HT1080 (cell line): ENCODE measurements around the gene RNGTT. TPM values are rescaled to one million over a fixed set of nuclear protein-coding genes. Genes with fewer than 3 reads are reported as not detected.
"Not testable (repeated sequence)": the region's sequence is repeated elsewhere in the genome, so short reads cannot be mapped to it uniquely, and the experiment has no call there.

Source experiments
- DNase-seq: peaks from one replicate; pipeline ENCODE4 v3.0.0-alpha.2; 2015; ENCODE audit warnings: low read depth
- total RNA-seq: library from RNA; depleted of rRNA; stranded (reverse); fragments of >200 nt; shearing (Covaris generic); gene quantifications from 2 replicates; pipeline ENCODE4 v1.2.3, GENCODE V29; 2014

The RNGTT gene
- total RNA-seq, 1 experiment from 2014 or later = 18.1 TPM

DNA sequence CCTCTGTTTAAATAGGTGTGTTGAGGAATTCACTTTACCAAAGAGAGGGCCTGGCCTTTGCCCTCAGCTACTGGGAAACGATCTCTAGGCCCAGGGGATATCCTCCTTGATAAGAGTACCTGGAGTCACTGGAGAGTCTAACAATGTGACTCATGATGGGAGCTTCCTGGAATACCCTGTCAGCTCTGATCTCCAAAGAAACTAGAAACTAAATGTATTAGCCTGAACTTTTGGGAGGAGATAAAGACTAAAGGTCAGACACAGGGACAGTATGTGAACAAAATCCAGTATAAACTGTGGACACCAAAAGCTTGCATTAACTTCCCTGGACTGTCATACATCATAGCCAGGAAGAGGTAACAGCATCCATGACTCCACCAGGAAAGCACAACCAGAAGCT lies 148.5 kb downstream of the RNGTT start:
- DNase-seq = peak; percentile 0

DNA sequence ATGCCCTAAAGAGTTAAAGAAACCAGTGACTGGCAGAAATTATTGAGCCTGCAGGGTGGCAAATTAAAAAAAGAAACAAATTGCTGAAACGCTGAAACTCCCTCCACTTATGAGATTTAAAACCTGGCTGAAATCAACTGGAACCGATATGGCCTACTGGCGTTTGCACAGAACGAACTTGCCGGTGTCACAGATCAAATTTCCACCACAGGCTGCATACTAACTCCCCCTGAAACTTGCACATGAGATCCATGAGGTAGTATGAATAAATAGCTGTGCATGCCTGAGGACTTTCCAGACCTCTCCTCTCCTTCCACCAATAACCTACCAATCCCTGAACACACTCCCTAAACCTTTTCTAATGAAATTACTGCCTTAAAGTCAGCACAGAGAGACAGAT lies 150.4 kb downstream of the RNGTT start:
- no peak for DNase-seq

DNA sequence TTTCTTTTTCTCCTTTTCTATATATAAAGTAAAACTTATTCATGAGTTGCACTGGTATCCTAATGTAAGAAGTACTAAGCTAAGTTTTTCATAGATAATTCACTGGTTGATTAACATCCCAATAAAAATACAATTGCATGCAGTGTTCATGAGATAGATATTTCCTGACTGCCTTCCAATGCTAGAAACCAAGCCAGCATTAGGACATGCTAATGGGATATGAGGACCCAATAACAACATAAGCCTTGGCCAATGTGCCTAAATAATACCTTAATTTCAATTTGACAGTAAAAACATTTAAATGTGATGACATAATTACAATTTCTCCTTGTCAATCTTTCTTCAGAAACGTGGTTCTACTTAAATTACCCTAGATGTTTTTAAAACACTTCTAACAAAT lies 152.7 kb downstream of the RNGTT start:
- DNase-seq = no peak

DNA sequence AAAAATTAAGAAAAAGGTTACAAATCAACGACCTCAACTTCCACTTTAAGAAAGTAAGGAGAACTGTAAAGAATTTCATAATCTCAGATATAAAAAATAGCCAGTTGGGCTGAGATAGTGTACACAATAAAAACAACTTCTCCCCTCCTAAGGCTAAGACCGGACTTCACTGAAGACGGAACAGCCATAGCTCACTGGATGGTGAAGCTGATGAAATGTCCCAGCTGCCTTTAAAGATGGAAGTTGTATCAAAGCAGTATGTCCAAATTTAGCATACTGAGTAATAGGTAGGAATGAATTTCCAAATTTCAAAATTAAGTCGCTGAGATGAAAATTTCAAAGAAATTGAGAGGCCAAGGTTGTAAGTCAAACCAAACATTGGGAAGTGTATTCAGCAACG lies 153.3 kb downstream of the RNGTT start:
- DNase-seq = no peak

DNA sequence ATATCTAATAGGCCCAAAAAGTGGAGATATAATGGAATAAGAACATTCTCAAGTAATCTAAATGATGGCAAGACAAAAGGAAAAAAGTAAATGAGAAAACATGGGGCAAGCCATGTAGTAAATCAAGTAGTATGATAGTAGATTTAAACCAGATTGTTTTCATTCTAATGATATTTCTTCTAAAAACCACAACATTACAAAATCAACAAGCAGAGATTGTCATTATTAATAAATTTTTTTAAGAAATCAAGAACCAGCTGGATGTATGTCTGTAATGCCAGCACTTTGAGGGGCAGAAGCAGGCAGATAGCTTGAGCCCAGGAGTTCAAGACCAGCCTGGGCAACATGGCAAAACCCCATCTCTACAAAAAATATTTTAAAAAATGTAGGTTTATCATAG lies 155.0 kb downstream of the RNGTT start:
- no peak for DNase-seq

DNA sequence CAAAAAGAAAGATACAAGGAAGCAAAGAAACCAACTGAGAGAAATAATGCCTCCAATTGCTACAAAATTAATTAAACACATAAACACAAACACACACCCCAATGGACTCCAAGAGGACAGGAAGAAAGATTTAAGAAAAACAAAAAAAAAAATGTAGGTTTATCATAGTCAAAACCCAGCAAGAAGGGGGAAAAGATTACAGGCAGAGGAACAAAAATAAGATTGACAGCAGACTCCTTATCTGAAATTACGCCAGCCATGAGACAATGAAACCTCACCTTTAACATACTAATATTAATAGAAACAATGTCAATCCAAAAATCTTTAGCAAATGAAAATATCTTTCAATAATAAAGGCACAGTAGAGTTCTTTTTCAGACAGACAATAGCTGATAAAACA lies 155.8 kb downstream of the RNGTT start:
- DNase-seq = no peak

DNA sequence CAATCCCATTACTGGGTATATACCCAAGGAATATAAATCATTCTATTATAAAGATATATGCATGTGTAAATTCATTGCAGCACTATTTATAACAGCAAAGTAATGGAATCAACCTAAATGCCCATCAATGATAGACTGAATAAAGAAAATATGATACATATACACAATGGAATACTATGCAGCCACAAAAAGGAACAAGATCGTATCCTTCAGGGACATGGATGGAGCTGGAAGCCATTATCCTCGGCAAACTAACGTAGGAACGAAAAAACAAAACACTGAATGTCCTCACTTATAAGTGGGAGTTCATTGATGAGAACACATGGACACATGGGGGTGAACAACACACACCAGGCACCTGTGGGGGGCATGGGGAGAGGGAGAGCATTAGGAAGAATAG lies 156.7 kb downstream of the RNGTT start:
- DNase-seq = no peak

DNA sequence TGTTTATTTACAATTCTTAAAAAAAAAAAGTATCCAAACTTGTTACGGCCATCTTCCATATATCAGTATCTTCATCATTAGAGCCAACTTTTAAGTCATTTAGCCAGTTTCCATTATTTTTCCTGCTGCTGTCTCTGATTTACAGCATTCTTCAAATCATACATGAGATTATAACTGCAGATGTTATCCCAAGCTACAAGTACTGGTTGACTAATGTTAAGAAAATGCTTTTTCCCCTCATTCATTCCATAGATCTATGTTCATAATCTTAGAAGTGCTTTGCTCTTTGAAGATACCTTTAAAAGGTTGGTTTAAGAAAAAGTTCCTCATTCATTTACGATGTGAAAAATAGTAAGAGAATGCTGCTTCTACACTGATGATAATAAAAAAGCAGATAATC lies 158.7 kb downstream of the RNGTT start:
- DNase-seq = no peak

DNA sequence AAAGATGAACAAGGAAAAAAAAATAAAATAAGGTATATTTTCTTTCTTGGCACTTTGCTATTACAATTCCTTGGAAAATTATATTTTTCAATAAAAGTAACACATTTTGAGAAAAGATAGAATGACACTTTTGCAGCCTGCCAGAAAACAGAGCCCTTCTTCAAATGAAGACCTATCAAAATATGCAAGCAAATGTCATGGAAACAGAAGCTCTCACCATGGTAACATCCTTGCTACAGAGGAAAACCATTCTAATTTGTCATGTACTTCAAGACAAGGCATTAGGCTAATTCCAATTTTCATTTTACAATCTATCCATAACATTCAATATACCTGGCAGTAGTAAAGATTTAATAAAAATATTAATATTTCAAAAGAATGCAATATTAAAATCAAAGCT lies 177.9 kb downstream of the RNGTT start:
- DNase-seq = no peak

DNA sequence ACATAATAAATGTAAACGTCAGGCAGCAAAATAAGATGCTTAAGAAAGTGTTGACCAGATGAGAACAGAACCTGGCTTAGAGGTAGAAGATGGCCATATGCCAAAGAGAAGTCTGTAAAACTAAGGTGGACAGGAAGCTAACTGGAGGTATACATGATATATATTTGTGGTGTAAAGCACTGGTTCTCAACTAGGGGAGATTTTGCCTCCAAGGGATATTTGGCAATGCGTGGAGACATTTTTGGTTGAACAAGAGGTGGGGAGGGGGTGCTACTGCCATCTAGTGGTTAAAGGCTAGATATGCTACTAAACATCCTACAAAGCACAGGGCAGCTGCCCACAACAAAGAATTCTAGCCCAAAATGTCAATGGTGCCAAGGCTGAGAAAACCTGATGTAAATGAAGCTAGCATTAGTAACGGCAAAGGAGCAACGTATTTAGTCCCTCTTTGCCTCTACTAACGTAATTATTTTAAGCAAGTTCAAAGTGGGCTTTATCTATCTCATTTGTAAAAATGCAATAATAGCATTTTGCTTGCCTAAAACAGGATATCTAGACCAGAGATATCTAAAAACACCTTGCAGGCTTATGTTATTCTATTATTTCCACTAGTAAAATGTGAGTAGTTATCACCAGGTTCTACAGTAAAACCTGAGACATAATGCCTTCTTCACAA lies 182.6 kb downstream of the RNGTT start:
- peak; percentile 58 for DNase-seq

DNA sequence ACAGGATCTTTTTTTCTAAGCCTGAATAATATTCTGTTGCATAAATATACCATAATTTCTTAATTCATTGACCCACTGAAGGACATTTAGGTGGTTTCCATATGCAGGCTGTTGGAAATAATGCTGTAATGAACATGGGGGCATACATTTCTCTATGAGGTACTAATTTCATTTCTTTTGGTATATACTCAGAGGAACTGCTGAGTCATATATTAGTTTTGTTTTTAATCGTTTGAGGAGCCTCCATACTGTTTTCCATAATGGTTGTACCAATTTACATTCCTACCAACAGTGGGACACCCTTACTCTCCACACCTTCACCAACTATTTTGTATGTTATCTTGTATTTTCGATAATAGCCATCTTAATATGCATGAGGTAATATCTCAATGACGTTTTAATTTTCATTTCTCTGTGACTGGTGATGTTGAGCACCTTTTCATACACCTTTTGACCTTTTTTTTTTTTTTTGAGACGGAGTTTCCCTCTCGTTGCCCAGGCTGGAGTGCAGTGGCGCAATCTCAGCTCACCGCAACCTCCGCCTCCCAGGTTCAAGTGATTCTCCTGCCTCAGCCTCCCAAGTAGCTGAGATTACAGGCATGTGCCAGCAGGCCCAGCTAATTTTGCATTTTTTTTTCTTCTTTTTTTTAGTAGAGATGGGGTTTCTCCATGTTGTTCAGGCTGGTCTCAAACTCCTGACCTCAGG lies 187.4 kb downstream of the RNGTT start:
- DNase-seq = no peak

DNA sequence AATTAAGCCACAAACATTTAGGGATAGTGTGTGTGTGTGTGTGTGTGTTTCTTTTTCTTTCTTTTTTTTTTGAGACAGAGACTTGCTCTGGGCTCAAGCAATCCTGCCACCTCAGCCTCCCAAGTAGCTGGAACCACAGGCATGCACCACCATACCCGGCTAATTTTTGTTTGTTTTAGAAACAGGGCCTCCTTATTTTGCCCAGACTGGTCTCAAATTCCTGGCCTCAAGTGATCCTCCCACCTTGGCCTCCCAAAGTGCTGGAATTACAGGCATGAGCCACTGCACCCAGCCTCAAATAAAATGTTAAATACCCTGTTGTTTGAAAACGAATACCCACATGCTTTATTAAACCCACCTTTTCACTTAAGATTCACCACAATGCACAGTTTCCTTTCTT lies 195.3 kb downstream of the RNGTT start:
- DNase-seq = not testable (repeated sequence)

DNA sequence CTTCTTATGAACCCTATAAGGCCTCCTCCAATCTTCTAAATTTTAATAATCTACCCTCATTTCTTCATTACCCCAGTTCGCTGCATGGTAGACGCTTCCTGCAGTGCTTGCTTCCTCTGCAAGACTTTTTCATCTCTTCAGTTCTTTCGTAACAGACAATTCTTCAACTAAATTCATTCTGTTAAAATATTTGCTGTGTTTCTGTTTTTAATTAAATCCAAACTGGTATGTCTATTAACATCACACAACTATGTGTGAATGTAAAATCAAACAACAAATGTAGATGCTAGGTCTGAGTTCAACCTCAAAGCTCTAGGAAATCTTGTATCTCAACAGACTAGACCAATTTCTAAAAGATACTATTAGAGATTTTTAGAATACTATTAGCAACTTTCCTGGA lies 199.3 kb downstream of the RNGTT start:
- no peak for DNase-seq

DNA sequence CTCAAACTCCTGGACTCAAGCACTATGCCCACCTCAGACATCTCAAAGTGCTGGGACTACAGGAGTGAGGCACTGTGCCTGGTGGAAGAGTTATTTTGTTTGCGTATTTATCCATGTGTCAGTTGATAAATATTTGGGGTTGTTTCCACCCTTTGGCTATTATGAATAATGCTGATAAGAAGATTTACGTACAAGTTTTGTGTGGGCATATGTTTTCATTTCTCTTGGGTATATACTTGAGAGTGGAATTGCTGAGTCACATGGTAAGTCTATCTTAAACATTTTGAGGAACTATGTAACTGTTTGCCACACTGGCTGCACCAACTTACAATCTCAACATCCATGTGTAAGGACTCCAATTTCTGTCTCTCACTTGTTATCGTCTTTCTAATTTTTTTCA lies 200.3 kb downstream of the RNGTT start:
- no peak for DNase-seq

DNA sequence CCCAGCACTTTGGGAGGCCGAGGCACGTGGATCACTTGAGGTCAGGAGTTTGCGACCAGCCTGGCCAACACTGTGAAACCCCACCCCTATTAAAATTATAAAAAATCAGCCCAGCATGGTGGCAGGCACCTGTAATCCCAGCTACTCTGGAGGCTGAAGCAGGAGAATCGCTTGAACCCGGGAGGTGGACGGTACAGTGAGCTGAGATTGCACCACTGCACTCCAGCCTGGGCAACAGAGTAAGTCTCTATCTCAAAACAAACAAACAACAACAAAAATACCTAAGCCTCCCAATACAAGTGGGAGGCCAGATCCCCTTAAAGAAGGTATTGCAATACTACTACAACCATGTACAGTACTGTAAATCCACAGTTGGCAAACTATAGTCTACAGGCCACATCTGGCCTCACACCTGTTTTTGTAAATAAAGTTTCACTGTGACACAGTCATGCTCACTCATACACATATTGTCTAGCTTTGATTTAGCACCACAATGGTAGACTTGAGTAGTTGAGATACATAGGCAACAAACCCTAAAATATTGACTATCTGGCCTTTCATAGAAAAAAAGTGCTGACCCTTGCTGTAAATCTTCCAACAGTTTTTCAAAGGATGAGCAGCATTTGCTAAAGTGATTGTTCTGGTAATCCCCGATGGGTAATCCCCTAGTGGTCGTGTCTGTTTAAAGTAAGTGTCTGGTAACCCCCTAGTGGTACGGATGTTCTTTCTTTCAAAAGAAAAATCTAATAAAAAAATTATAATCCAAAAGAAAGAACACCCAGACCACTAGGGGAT lies 202.0 kb downstream of the RNGTT start:
- DNase-seq = peak; percentile 4

DNA sequence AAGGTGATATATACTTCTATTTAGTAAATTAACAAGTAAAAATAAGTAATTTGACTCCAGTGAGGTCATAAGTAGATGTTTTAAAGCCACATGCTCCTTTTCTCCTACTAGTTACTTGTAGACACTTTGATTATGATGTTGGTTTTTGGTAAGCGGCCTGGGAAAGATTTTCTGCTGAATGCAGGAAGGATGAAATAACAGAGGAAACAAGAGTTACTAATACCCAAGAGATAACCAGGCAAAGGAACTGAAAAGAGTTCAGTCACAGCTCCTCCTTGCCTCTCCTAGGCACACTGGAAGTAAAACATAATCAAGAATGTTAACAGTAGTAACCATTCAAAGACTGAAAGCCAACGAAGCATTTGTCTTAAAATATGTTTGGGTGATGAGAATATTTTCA lies 203.3 kb downstream of the RNGTT start:
- DNase-seq = no peak

DNA sequence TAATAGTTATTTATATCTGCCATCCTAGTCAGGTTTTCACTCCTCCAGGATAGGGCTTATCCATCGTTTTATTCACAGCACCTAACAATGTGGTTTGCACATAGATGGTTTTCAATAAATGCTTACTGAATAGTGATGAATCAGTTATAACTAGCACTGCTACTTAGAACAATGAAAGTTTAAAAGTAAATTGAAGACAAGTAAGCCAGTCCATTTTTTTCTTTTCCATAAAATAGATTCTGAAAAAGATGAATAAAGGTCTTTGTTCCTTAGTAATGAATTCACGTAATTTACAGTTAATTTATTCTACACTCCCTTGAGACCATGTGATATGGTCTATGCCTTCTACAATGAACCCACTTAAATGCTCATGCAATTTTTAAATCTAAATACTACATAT lies 212.5 kb downstream of the RNGTT start:
- no peak for DNase-seq

DNA sequence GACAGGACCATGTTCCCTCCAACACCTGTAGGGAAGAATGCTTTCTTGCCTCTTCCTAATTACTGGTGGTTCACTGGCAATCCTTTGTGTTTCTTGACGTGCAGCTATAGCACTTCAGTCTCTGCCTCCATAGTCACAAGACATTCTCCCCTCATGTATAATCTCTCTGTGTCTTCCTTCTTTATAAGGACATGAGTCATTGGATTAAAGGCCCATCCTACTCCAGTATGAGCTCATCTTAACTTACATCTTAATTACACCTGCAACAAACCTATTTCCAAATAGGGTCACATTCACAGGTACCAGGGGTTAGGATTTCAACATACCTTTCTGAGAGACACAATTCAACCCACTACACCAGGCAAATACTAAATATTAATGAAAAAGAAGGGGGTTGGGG lies 213.6 kb downstream of the RNGTT start:
- peak; percentile 40 for DNase-seq

DNA sequence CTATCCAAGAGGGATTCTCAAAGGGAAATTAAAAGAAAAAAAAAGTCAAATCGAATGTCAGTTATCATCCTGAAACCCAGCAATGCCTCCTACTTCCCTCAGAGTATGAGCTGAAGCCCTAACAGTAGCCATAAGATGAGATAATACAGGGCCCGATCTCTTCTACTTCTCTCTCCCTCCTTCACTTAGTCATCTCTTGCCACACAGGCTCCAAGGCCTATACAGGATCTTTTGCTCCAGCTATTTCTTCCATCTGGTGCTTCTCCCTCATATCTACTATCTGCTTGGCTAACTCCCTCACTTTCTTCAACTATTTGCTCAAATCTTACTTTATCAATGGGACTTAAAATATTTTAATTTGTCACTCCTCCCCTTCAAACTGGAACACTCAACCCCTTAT lies 215.3 kb downstream of the RNGTT start:
- no peak for DNase-seq

DNA sequence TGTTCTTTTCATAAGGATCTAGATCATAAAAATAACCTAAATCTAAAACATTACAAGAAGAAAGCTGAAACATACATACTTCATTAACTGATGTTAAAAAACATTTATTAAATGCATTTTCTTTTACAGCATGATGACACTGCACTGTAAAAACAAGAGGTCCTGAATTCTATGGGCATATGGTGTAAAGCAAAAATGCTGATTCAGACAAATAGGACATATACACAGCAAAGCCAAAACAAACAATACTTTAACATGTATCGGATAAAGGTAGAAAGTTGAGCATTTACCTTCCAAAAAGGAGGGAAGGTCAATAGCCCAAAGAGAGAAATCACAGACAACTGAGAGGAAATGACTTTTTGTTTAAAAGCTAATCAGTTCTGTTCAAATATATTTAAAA lies 221.5 kb downstream of the RNGTT start:
- no peak for DNase-seq

DNA sequence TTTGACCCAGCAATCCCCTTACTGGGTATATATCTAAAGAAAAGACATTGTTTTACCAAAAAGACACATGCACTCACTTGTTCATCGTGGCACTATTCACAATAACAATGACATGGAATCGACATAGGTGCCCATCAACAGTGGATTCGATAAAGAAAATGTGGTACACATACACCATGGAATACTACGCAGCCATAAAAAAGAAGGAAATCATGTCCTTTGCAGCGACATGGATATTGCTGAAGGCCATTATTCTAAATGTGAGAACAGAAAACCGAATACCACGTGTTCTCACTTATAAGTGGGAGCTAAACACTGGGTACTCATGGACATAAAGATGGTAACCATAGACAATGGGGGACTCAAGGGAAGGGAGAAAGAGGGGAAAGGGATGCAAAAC lies 222.3 kb downstream of the RNGTT start:
- DNase-seq = no peak

DNA sequence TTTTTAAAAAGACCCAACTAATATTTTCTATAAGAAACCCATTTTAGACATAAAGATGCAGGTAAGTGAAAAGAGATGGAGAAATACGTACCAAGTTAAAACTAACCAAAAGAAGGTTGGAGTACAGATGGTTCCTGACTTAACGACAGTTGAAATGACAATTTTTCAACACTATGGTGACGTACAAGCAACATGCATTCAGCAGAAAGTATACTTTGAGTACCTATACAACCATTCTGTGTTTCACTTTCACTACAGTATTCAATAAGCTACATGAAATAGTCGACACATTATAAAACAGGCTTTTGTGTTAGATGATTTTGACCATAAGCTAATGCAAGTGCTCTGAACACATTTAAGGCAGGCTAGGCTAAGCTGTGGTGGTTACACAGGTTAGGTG lies 228.9 kb downstream of the RNGTT start:
- no peak for DNase-seq

DNA sequence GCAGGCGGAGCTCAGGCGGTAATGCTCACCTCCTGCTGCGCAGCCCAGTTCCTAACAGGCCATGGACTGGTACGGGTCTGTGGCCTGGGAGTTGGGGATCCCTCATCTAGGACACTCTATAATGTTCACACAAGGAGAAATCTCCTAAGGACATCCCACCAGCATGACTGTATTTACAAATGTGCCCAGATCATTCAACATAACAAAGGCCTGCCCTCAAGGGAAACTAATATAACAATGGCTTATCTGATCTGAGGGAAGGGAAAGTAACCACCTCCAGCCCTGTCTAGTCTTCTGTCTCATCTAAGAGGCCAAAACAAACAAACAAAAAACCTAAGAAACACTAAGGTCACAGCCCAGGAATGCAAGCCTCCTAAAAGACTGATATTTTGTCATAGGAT lies 232.8 kb downstream of the RNGTT start:
- peak; percentile 40 for DNase-seq
